ENCODE measurements around the gene CENPP.

CENPP gene

GRCh38 chr9:92429836-92430235, 104.1 kb downstream of the CENPP start:
- DNase-seq: no peak

GRCh38 chr9:92432350-92432749, 106.6 kb downstream of the CENPP start:
- DNase-seq: no peak

DNA sequence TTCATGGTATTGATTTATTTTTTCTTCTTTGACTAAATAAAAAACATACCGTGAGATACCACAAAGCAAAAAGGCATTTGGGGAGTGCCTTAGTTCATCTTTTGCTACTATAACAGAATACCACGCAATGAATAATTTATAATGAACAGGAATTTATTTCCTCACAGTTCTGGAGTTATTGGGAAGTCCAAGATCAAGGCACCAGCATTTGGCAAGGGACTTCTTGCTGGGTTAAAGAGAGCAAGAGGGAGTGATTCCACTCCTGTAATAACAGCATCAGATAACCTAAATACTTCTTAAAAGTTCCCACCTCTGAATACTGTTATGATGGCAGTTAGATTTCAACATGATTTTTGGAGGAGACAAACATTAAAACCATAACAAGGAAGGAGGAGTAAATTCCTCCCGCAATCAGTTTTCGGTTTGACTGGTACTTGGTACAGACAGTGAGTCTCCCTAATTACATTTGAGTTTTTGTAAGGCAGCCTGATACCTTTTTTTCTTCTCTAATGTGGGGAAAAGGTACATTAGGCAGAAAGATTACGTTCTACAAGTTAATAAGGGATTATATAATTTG, 107.3 kb downstream of the CENPP start:
- DNase-seq: no peak

GRCh38 chr9:92435263-92435662, 109.5 kb downstream of the CENPP start:
- DNase-seq: no peak

GRCh38 chr9:92438900-92439526, 113.3 kb downstream of the CENPP start:
- DNase-seq: no peak

DNA sequence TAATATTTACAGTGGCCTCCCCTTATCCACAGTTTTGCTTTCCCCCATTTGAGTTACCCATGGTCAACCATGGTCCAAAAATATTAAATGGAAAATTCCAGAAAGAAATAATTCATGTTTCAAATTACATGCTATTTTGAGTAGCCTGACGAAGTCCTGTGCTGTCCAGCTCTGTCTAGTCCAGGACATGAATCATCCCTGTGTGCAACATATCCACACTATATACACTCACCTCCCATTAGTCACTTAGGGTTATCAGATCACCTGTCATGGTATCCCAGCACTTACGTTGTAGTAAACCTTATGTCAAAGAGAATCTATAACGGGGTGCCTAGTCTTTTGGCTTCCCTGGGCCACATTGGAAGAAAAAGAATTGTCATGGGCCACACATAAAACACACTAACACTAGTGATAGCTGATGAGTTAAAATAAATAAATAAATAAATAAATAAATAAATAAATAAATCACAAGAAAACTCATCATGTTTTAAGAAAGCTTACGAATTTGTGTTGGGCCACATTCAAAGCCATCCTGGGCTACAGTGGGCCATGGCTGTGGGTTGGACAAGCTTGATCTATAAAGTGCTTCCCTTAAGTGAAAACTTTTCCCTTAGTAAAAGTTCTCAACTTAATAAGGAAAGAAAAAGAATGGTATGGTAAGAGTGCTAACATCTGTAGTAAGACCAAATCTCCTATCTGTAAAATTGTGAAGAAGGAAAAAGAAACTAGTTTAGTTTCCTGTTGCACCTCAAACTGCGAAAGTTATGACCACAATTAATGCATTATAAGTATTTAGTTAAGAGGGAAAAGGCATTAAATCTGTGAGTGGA, 114.4 kb downstream of the CENPP start:
- no peak for DNase-seq

DNA sequence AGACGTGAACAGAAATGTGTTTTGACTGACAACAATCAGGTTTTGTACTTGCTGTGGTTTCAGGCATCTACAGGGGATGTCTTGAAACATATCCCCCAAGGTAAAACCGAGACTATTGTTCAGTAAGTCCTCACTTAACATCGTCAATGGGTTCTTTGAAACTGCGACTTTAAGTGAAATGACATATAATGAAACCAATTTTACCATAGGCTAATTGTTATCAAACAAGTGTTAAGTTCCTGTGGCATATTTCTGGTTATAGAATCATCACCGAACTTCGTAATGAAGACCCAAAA, 114.9 kb downstream of the CENPP start:
- no peak for DNase-seq

- no peak for DNase-seq
Observed at GRCh38 chr9:92444841-92445240, 119.1 kb downstream of the CENPP start.

- no peak for DNase-seq
Observed at GRCh38 chr9:92446536-92446935, 120.8 kb downstream of the CENPP start.

GRCh38 chr9:92455217-92455616, 129.5 kb downstream of the CENPP start:
- no peak for DNase-seq

DNA sequence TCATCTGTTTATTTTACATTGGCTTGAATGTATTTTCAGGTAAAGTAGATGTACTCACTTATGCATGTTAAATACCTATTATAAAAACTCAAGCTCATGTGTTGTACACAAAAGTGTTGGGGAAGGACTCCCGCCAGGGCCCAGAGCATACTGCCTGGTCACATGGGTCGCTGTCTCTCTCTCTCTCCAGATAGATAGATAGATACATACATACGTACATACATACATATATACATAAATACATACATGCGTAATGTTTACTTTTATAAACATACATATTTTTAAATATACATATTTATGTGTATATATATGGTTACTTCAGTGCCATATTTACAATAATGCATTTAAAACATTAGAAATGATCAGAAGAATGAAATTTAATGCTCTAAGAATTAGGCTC, 131.8 kb downstream of the CENPP start:
- no peak for DNase-seq

DNA sequence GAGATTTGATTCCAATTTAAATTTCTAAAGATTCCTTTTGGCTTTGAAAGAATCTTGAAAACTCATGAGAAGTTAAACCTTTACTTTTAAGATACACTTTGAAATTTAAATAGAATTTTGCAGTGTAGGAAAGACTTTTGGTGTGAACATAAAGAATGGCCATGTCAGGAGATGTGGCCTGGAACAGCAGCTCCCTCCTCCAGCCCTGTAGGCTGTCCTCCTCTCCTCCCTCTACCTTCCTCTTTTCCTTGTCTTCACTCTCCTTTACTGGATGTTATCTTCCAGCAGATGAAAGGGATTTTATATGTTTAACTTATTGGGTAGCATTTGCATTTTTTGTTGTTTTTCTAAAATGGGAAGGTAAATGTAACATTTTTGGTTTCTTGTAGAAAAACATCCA, 137.6 kb downstream of the CENPP start:
- no peak for DNase-seq

- no peak for DNase-seq
Observed at GRCh38 chr9:92463984-92464383, 138.2 kb downstream of the CENPP start.

- no peak for DNase-seq
Observed at GRCh38 chr9:92467041-92467440, 141.3 kb downstream of the CENPP start.

DNA sequence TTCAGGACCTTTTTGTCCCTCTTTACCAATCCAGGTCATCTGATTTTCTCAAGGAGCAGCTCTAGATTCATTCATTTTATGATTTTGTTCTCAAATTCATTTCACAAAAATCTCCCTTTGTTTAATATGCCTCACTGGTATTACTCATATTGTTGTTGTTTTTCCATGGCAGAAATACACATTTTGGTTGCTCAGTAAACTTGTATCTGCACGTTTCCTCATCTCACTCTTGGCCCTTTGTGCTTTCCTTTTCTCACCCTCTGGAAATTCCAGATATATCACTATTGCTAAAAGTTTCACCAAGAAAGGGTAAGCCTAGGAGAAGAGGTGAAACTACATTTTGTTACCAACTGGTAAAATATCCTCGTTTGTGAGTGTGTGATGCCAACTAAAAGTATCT, 141.8 kb downstream of the CENPP start:
- no peak for DNase-seq

DNA sequence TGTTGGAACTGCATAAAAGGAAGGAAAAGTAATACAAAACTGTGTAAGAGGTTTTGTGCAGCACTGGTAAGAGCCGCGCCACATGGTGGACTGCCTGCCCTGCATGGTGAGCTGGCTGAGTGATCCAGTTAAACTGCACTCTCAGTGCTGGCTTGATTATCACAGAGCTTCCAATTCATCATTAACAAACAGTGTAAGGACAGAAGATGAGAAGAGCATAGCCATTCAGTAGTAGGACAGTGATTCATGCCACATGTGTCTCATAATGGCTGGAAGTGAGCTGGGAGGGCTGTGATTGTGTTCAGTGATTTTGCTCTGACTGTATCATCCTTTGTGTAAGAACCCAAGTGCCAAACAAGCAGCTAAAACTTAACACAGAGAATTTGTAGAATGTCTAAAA, 142.5 kb downstream of the CENPP start:
- no peak for DNase-seq

DNA sequence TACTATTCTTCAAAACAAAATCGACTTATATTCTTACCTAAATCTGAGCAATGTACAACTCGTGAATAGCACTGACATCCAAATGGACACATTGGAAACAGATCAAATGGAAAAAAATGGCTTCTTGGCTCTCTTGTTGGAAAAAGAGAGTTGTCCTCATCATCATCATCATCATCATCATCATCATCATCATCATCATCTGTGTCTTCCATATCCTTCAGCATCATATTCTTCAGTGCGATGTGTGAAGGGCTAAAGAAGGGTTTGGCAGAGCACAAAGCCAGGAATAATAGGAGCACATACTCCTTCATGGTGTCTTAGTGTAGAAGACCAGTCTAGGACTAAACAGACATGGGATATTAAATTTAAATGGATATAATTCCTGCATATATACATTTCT, 148.8 kb downstream of the CENPP start:
- DNase-seq: no peak

DNA sequence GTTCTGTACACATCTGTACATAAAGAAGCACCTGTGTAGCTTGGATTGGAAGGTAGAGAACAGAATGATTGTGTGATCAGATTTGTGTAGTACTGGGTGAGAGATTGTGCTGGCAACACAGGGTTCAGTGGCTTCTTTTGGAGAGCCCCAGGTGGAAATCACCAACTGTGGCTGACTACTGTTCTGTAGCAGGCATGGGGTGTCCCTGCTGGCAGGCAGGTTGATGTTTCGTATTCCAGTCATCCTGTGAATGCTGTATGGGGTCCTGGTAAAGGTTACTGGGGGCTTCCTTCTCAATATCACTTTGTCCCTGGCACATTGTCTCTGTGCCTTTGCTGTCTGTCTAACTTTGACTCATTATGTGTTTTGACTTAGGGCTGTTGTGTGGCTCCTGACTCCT, 151.2 kb downstream of the CENPP start:
- no peak for DNase-seq

GRCh38 chr9:92478783-92479182, 153.0 kb downstream of the CENPP start:
- no peak for DNase-seq

- DNase-seq: no peak
Observed at GRCh38 chr9:92479346-92479745, 153.6 kb downstream of the CENPP start.

DNA sequence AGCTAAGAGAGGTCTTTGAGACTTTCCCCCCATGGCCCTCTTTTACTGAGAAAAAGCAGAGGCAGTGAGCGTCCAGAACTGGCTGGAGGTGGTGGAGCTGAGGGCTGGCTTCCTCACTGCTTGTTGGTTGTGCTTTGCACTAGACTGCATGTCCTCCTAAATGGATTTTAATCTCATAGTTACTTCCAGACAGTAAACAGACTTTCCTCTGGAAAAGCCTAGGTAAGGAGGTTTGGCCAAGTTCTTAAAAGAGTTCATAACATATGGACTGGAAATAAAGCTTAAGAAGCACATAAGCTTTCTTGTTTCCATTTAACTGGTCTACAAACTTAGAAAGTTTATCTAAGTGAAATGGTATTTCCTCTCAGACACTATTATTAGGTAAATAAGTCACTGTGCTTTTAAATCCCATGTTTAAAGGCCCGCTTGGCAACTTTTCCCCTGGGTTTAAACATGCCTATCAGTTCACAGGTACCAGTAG, 154.6 kb downstream of the CENPP start:
- DNase-seq: no peak

DNA sequence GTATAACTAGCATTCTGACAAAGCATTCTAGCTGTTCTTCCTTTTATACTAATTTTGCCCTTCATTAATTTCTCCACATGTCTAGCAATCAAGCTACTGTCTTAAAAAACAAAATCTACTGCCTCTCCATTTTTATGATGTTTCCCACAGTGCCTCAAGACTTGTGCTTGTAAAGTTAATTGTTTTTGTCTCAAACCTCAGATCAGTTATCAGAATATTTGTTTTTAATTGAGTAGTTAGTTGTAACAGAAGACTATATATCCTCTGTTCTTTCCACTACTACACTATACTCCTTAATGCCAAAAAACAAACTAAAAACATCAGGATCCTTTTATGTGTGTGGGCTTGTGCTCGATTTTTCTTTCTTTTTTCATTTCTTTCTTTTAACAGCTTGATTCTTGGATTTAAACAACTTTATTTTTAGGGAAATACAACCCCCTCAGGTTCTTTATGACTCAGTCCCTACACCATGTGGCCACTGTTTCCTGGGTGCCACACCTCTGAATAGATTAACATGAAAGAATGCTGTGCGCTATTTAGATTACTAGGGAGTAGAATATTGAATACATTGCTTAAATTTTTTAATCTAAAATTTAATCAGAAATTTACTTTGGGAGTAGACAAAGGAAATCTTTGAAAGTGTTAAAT, 155.4 kb downstream of the CENPP start:
- no peak for DNase-seq

DNA sequence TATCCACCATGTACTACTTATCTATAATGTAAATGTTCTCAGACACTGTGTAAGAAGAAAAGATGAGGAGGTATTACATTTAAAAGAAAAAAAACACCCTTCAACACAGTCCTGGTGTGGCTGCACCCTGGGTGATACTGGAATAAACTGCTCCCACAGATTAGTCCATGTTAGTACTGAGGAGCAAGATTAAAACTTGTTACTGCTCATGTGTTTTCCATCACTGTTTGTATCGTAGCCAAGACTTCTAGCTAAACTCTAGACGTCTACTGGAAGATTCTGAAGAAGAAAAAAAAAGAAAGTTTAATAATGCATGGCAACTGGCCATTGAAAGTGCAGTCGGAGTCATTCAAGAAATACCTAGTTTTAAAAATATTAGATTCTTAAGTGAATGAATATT, 156.6 kb downstream of the CENPP start, which contains the start of gene ASPN:
ASPN (minus strand) TSS at position 178 of the 400 bp plus-strand sequence.
- DNase-seq: no peak

GRCh38 chr9:92482805-92483204, 157.1 kb downstream of the CENPP start:
- no peak for DNase-seq

All from CD4-positive, alpha-beta T cell treated with Interferon gamma for 1 hour (primary cell).